Body of pancreas (tissue), 4 donors: ENCODE data around the gene FAM20B. TPM values are rescaled to one million over a fixed set of nuclear protein-coding genes. Genes with fewer than 3 reads are reported as not detected.
A peak's percentile ranks its signal among the peaks of the same experiment; 100 is the strongest.

ENCODE experiments used
- ATAC-seq: fragments of 150-250 bp; one replicate; pipeline ENCODE4 v1.9.1; 2016
- DNase-seq, 4 donors: peaks; one replicate each; pipeline ENCODE4 v3.0.0-alpha.2; 2019
- H3K27ac ChIP-seq, 4 donors: fragments of 200-600 bp; sonication (generic); 1 replicate in 3 of 4; 2 replicates in 1 of 4; pipeline versions ENCODE4 v1.5.1 to v1.6.1; 2016 to 2019; ENCODE audit warnings: mild to moderate bottlenecking in 1 of 4, mixed read lengths in 1 of 4, moderate library complexity in 1 of 4
- H3K27me3 ChIP-seq, 2 donors: fragments of 200-600 bp; sonication (generic); one replicate each; pipeline ENCODE4 v1.6.0; 2016; ENCODE audit warnings: mild to moderate bottlenecking in 1 of 2
- H3K36me3 ChIP-seq, 2 donors: fragments of 200-600 bp; sonication (generic); replicated peaks in 1 of 2; 2 replicates each; pipeline ENCODE4 v1.5.1; 2016; ENCODE audit warnings: low read depth in 2 of 2; ENCODE audit not compliant: insufficient read depth in 1 of 2
- H3K4me1 ChIP-seq: fragments of 200-600 bp; sonication (generic); one replicate; pipeline ENCODE4 v1.6.0; 2016
- H3K4me3 ChIP-seq, 2 donors: fragments of 200-600 bp; sonication (generic); 1 replicate in 1 of 2; 2 replicates in 1 of 2; pipeline ENCODE4 v1.5.1; 2016 to 2019
- H3K9me3 ChIP-seq, 3 donors: fragments of 200-600 bp; sonication (generic); 1 replicate in 2 of 3; 2 replicates in 1 of 3; pipeline ENCODE4 v1.5.1; 2016
- POLR2A ChIP-seq, 3 donors: fragments of 450-650 bp; IDR thresholded peaks; one replicate each; pipeline ENCODE4 v1.6.1; 2016; ENCODE audit warnings: antibody characterized with exemption in 3 of 3, mild to moderate bottlenecking in 2 of 3
- WGBS, 2 donors: methylation state at CpG; one replicate each; pipeline ENCODE4 v1.1.5; 2017; 5-methylcytosine and 5-hydroxymethylcytosine counted together
- intact Hi-C: fragments of 100-400 bp; cut with DNase I; formaldehyde crosslinking; loops from one replicate; pipeline ENCODE4 v1.15.1; 2023
- total RNA-seq, 2 donors: library from RNA; depleted of rRNA; stranded (reverse); fragments of >200 nt; gene quantifications; one replicate each; pipeline ENCODE4 v1.1.0, GENCODE V29; 2016
- TF ChIP-seq, protein P1 (sequence below), 7 experiments: fragments of 450-650 bp in 4 of 7; fragments of 200-600 bp in 3 of 7; sonication (generic) in 3 of 7; IDR thresholded peaks; one replicate each; pipeline ENCODE4 v1.5.1; 2016 to 2019; ENCODE audit warnings: antibody characterized with exemption in 7 of 7

FAM20B gene
- total RNA-seq, 2 donors from 2014 or later, result 11.4 to 11.9 TPM

DNA sequence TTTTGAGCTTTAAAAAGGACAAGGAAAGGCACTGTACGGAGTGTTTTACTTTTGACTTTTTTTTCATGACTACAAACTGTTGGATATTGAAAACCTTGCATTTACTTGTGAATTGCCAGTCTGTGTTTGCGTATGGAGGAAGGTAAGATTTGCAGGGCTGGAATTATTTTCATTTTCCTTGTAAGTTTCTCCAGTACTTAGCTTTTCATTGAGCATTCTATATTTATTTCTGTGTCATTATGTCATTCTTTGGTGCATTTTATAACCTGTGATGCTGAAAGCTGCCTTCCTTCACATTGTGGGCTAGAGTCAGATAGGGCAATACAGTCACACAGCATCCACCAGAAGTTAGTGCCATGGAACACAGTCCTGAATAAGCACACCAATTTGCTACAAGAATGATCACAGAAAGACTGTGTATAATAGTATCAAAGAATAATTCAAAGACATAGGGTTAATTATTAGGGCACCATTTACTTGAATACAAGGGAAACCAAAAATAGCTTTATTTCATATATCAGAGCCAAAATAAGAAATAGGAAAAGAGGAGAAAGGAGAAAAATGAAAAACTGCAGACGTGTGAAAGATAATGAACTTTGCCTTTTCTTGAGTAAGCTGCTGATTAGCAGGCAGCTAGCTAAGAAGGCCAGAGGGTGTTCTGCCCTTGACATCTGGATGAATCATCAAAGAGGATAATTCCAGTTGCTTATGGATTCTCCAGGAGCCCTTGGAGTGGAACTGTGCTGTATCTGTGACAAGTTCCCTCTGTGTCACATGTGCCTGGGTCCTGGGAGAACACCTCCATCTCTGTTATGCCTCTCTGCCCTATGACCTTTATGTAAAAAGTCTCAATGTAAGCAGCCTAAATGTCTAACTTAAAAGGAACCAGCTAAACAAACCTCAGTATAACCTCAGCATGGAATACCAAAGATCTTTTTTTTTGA is 8.0 kb upstream of the FAM20B start:
- DNase-seq (no peak), ATAC-seq (no peak)
- H3K4me3 ChIP-seq, result no peak overlapping the region
- intact Hi-C loops, result no loop called here
- no peaks in the 10 kb centered on the region for H3K36me3 ChIP-seq
- no peaks in the 10 kb centered on the region for H3K9me3 ChIP-seq
- no peaks in the 10 kb centered on the region for H3K27me3 ChIP-seq
- peaks cover 9% of the 10 kb centered on the region for H3K4me1 ChIP-seq
- 34 to 37% methylated on average over 3 of the region's 3 CpGs for WGBS, 2 donors
- TF ChIP-seq, protein P1, sequence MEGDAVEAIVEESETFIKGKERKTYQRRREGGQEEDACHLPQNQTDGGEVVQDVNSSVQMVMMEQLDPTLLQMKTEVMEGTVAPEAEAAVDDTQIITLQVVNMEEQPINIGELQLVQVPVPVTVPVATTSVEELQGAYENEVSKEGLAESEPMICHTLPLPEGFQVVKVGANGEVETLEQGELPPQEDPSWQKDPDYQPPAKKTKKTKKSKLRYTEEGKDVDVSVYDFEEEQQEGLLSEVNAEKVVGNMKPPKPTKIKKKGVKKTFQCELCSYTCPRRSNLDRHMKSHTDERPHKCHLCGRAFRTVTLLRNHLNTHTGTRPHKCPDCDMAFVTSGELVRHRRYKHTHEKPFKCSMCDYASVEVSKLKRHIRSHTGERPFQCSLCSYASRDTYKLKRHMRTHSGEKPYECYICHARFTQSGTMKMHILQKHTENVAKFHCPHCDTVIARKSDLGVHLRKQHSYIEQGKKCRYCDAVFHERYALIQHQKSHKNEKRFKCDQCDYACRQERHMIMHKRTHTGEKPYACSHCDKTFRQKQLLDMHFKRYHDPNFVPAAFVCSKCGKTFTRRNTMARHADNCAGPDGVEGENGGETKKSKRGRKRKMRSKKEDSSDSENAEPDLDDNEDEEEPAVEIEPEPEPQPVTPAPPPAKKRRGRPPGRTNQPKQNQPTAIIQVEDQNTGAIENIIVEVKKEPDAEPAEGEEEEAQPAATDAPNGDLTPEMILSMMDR (IDR thresholded peaks at IDR 0.05), result no peak
- no peak for TF ChIP-seq POLR2A (IDR thresholded peaks at IDR 0.05)
- peak overlapping the region in 3 of 4 donors; percentile 10 to 34 (median 25) for H3K27ac ChIP-seq

DNA sequence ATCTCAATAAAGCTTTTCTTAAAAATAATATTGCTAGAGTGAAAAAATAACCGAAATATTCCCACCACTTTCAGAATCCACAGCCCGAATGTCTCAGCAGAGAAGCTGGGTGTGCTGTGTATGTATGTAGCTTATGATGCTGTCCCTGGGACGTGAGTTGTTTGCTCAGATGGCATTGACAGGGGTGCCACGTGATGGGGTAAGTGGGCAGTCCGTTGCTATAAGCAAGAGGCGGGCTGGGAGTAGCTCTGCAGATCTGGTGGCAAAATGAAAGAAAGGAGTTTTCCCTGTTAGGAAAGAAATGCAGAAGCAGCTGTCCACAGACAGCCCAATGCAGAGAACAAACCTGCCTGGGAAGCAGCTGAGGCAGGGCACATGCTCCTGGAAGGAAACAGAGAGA is 3.8 kb upstream of the FAM20B start:
- H3K4me3 ChIP-seq, result no peak overlapping the region
- intact Hi-C loops, result no loop called here
- no peak overlapping the region for H3K27ac ChIP-seq
- DNase-seq (no peak), ATAC-seq (no peak)
- H3K27me3 ChIP-seq, result no peaks in the 10 kb centered on the region
- 27 to 31% methylated on average over 6 of the region's 6 CpGs for WGBS, 2 donors
- no peaks in the 10 kb centered on the region for H3K36me3 ChIP-seq
- H3K4me1 ChIP-seq, result peaks cover 13% of the 10 kb centered on the region
- no peaks in the 10 kb centered on the region for H3K9me3 ChIP-seq
- TF ChIP-seq, protein P1 (IDR thresholded peaks at IDR 0.05), result no peak
- TF ChIP-seq POLR2A (IDR thresholded peaks at IDR 0.05), result no peak

DNA sequence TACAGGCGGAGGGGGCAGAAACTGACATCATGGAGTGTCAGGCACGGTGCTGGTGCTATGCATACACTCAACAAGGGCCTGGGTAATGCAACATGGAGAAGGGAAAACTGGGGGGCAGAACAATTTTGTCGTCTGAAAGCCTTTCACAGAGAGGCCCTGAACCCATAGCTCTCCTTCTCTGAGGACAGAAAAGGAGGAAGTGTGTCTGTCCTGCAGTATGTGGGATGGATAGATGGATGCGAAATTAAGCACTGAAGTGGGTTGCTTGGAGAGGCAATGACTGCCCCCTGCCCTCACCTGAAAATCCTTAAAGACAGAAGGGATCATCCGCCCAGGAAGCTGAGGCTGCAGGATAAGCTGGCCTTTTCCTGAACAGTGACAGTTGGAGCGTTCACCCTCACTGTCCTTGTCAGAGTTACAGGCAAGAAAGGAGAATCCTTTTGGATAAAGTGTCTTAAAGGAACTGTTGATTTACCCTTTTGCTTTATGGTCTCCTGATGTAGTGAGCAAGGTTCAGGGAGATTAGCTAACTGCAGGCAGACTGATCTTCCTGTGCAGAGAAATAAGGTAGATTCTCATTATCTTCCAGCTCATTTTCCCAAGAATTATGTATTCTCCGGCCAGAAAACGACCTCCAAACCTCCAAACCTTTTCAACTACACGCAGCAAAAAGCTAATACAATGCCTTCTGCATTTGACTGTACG is 1.6 kb upstream of the FAM20B start:
- ATAC-seq, result no peak

DNA sequence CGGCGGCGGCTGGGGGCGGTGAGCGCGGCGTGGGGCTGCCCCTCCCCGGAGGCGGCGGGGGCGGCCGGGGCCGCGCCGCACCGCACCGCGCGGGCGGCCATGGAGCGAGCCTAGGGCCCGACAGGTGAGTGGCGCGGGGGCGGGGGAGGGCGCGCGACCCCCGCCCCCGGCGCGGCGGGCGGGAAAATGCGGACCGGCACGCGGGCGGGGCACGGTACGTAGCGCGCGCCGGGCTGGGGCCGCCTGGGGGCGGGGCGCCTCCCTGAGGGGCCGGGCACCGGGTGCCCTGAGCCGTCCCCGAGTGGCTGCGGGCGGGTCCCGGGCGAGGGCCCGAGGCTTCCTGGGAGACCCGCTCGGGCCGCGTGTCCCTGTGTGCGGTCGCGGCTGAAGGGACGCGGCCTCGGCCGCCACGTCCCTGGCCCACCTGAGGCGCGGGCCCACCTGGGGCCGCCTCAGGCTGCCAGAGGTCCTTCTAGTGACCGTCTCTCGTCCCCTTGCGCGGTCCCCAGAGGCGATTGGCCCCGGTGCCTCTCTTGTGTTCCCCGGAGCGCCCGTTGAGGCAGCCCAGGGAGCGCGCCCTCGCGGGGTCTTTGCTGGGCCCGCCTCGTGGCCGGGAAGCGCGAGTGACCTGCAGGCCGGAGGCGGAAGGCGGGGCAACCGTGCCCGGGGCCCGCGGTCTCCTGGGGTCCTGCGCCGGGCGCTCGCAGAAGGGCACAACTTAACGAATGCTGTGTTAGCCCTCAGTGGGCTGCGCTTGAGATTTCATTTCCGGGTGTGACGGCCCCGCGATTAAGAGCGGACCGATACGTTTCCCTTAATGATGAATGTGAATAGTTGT is 500 bp downstream of the FAM20B start:
- no peaks in the 10 kb centered on the region for H3K36me3 ChIP-seq
- H3K27ac ChIP-seq, result peak overlapping the region; percentile 79 to 100 (median 96)
- no peaks in the 10 kb centered on the region for H3K27me3 ChIP-seq
- peaks cover 50% of the 10 kb centered on the region for H3K4me1 ChIP-seq
- 0 to 1% methylated on average over 15 to 102 of the region's 110 CpGs for WGBS, 2 donors
- peak overlapping the region; percentile 57 to 67 for H3K4me3 ChIP-seq
- peak; percentile 83 to 86 (median 84) for TF ChIP-seq POLR2A (IDR thresholded peaks at IDR 0.05)
- TF ChIP-seq, protein P1 (IDR thresholded peaks at IDR 0.05), result peak in 1 of 7 experiments; percentile 7
- intact Hi-C loops, result no loop called here
- no peaks in the 10 kb centered on the region for H3K9me3 ChIP-seq
- peak; percentile 87 for ATAC-seq
- DNase-seq, result peak; percentile 82 to 89 (median 85)

More for the DNA sequence above, 1.6 kb upstream of the FAM20B start:
- TF ChIP-seq, protein P1 (IDR thresholded peaks at IDR 0.05), result no peak
- TF ChIP-seq POLR2A (IDR thresholded peaks at IDR 0.05), result no peak
- H3K4me1 ChIP-seq, result peaks cover 29% of the 10 kb centered on the region
- H3K27ac ChIP-seq, result no peak overlapping the region
- DNase-seq, result no peak
- H3K4me3 ChIP-seq, result no peak overlapping the region
- no peaks in the 10 kb centered on the region for H3K9me3 ChIP-seq
- H3K36me3 ChIP-seq, result no peaks in the 10 kb centered on the region
- intact Hi-C loops, result no loop called here
- no peaks in the 10 kb centered on the region for H3K27me3 ChIP-seq
- WGBS, 2 donors, result 66 to 70% methylated on average over 10 of the region's 10 CpGs
